HG03135 (cell line): ENCODE results near the gene POLD2.
A peak's percentile ranks its signal among the peaks of the same experiment; 100 is the strongest.
"Not testable (repeated sequence)": the region's sequence is repeated elsewhere in the genome, so short reads cannot be mapped to it uniquely, and the experiment has no call there.

Source experiments
- ATAC-seq: cut with Tn5 transposase; IDR thresholded peaks from one replicate; pipeline ENCODE4 v1.9.1; 2021; ENCODE audit warnings: mild to moderate bottlenecking, moderate library complexity; ENCODE audit not compliant: unreplicated experiment

Gene POLD2

GRCh38 chr7:44123190-44124003 lies at the start of gene POLD2:
Gene POLD2 (minus strand): TSS chr7:44123548. CDS start chr7:44122053, 1,495 bp downstream.
- ATAC-seq: peak; percentile 98

GRCh38 chr7:44172803-44173424 lies 49.6 kb upstream of the POLD2 start:
- ATAC-seq: no peak

GRCh38 chr7:44172352-44172751 lies 49.0 kb upstream of the POLD2 start:
- no peak for ATAC-seq

- not testable (repeated sequence) for ATAC-seq
These were observed 48.6 kb upstream of the POLD2 start for GRCh38 chr7:44171901-44172300.

GRCh38 chr7:44167920-44168319 lies 44.6 kb upstream of the POLD2 start:
- no peak for ATAC-seq

GRCh38 chr7:44163591-44163990 lies 40.2 kb upstream of the POLD2 start:
- no peak for ATAC-seq

GRCh38 chr7:44162785-44163395 lies 39.5 kb upstream of the POLD2 start:
- ATAC-seq: no peak

- ATAC-seq: no peak
These were observed 38.8 kb upstream of the POLD2 start for GRCh38 chr7:44162179-44162578.

- no peak for ATAC-seq
These were observed 38.0 kb upstream of the POLD2 start for GRCh38 chr7:44161371-44161770.

- no peak for ATAC-seq
These were observed 36.7 kb upstream of the POLD2 start for GRCh38 chr7:44159824-44160630.

- no peak for ATAC-seq
These were observed 35.7 kb upstream of the POLD2 start for GRCh38 chr7:44158873-44159631.

- ATAC-seq: no peak
These were observed 34.9 kb upstream of the POLD2 start for GRCh38 chr7:44158096-44158872.

- no peak for ATAC-seq
These were observed 34.0 kb upstream of the POLD2 start for GRCh38 chr7:44157116-44158080.

GRCh38 chr7:44156453-44157010 lies 33.2 kb upstream of the POLD2 start:
- ATAC-seq: no peak

GRCh38 chr7:44155191-44156185 lies 32.1 kb upstream of the POLD2 start:
- no peak for ATAC-seq

GRCh38 chr7:44154703-44155102 lies 31.4 kb upstream of the POLD2 start:
- no peak for ATAC-seq

- no peak for ATAC-seq
These were observed 30.6 kb upstream of the POLD2 start for GRCh38 chr7:44153948-44154335.
